HG03095 (cell line): Measurements from ENCODE around the gene POGLUT2.

ENCODE experiments used
- ATAC-seq: cut with Tn5 transposase; IDR thresholded peaks from one replicate; pipeline ENCODE4 v1.9.1; 2021; ENCODE audit warnings: moderate library complexity; ENCODE audit not compliant: unreplicated experiment

Gene POGLUT2

DNA sequence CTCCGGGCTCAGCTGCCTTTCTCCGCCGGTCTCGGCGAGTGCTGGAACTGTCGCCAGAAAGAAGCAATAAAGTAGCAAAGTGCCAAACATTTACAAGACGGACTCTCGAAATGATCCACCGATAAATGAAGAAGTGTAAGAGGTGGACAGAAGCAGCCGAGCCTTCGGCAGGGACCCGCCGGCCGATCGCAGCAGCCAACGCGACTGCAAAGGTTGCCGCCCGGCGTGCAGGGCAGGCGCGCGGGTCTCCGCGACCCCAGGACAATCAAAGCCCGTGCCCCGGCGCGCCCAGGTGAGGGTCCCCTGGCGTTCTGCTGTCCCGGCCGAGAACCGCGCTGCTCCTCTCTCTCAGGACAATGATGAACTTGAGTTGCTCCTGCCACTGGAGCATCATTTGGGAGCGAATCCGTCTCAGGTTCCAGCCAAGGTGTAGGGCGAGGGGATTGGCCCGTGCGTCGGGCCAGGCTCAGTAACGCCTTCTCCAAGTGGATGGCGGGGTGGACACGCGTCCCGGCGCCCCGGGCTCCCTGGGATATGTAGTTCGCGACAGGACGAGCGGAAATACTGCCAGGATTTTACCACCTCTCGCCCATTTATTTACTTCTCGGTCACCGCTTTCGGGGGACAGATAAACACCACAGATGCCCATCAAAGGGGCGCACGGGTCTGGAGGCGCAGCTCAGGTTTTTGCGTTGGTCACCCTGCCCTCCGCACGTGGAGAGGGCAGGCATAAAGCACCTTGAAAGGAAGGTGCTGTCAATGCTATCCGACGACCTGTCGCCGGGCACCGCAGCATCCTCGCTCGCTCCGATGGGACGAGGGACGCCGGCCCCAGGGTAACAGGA lies at the start of gene POGLUT2, which contains the start of gene BIVM:
Gene POGLUT2, minus strand, starts transcription at position 396 of the 845 bp plus-strand sequence. Its CDS starts 306 bp downstream, at position 90.
Gene BIVM, plus strand, starts transcription at position 539 of the 845 bp plus-strand sequence. CDS start 8,149 bp downstream, outside the sequence.
- ATAC-seq: peak; percentile 81

DNA sequence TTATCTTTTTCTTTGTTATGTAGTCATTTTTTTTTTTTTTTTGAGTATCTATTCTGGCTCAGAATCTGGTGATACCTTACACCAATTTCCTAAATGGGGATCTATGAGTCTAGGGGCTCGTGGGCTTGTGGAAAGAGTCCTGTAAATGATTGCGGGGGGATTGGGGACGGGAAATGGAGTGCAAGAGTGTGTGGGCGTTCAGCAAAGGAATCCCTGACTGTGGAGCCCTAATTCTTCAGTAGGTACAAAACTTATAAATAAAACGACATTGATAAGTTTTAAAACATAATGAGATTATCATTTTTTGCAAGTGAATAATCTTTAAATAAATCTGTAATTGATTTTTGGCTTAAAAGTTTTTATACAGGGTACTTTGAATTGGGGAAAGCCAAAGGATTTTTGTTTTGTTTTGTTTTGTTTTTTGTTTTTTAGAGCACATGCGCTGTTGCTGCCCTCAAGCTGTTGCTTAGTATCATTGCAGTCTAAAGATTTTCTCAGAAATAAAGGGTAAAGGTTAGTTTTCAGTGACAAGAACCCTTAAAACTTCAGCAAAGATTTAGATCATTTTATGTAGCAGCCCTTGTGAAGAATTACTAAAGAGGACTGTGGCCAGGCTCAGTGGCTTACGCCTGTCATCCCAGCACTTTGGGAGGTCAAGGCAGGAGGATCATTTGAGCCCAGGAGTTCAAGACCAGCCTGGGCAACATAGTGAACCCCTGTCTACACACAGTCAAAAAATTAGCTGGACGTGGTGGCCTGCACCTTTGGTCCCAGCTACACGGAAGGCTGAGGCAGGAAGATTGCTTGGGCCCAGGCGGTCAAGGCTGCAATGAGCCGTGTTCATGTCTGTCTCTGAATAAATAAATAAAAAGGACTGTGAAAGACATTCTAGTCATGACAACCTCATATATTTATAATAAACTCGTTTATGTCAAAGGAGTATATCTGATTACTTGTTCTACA lies 48.8 kb upstream of the POGLUT2 start:
- ATAC-seq: no peak

DNA sequence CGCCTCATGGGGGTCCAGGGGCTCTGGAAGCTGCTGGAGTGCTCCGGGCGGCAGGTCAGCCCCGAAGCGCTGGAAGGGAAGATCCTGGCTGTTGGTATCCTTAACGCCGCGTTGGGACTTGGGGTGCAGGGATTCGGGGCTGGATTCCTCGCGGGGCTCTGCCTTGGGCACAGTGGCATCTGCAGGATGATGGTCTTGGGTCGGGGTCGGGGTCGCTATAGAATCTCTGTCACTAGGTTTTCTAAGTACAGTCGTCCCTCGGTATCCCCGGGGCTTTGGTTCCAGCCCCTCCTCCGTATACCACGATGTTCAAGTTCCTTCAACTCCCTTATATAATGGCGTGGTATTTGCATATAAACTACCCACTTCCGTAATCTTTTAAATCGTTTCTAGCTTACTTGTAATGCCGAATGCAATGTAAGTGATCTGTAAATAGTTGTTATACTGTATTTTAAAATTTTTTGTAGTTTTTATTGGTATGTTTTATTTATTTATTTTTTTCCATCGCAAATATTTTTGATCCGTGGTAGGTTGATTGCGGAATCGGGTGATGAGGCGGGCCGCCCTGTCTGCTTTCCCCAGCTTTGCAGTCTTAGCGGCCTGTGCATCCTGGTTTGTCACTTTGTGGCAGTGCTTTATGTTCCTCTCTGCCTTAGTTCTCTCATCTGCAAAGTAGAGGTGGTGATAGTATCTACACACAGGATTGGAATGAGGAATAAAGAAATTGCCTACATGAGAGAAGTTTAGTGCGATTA lies 47.7 kb upstream of the POGLUT2 start:
- ATAC-seq: peak; percentile 43

DNA sequence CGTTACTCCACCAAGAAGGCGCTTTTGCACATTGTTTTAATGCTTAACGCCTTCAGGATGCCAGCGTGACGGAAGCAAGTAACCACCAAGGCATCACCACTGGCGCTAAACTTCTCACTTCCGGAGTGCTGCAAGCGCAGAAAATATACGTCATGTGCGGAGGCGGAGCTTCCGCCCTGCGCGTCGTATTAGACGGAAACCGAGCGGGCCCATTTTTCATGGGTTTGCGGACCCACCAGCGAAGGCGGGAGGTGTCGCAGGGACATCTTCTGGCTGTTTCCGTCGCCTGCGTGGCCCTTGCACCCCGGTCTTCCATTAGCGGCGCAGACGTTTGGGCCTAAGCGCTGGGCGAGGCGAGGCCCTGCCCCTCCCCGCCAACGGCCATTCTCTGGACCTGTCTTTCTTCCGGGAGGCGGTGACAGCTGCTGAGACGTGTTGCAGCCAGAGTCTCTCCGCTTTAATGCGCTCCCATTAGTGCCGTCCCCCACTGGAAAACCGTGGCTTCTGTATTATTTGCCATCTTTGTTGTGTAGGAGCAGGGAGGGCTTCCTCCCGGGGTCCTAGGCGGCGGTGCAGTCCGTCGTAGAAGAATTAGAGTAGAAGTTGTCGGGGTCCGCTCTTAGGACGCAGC lies 47.0 kb upstream of the POGLUT2 start, which contains the start of gene ERCC5:
Gene ERCC5, plus strand, starts transcription at position 403 of the 631 bp plus-strand sequence. CDS start 235 bp downstream, outside the sequence.
- ATAC-seq: peak; percentile 85

DNA sequence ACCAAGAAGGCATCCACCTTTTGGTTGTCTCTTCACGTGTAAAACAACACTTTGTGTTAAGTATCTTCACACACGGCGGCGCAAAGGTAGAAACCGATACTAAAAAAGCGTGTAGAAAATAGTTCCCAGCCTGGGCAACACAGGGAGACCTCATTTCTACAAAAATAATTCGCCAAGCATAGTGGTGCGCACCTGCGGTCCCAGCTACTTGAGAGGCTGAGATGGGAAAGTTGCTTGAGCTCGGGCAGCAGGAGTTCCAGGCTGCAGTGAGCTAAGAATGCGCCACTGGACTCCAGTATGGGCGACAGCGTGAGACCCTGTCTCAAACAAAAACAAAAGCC lies 46.5 kb upstream of the POGLUT2 start:
- peak; percentile 8 for ATAC-seq

DNA sequence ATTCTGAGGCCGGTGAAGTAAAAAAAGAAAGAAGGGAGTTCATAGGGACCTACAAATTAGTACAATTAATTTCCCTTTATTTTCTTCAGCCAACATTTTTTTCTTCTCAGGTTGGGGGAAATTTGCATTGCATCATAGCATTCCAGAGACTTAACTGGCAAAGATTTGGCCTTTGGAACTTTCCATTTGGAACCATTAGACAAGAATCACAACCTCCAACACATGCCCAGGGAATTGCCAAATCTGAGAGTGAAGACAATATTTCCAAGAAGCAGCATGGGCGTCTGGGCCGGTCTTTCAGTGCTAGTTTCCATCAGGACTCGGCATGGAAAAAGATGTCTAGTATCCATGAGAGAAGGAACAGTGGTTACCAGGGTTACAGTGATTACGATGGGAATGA lies 40.7 kb upstream of the POGLUT2 start:
- ATAC-seq: no peak

DNA sequence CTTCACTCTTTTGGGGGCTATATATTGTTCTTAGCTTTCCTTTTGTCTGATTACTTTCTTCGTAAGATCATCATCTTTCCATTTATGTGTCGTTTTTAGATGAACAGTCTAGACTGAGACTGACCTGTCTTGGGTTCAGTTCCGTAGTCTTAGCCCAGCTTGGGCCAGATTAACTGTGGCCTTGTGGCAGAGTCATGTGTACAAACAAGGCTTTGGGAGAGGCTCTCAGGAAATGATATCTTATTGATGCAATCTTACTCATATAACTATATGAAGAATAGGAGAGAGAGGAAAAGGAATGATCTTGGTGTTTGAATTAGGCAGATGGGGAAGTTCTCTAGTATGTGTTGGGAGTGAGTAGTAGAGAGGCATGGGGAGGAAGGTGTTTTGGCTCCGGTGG lies 40.2 kb upstream of the POGLUT2 start:
- no peak for ATAC-seq

DNA sequence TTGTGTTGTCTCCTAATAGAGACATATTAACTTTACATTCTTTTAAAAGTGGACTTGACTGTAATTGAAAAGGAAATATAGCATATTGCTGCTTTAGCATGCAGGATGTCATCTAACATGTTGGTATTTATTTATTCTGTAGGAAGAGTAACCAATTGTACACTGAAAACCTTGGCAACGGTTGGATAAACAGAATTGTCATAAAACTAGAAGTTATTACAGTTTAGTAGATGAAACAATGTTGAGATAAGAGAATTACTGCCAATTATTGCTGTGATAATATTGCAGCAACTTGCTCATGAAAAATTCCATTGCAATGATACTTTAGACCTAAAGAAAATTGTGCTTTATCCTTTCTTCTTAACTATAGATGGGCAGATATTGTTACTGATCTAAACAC lies 39.5 kb upstream of the POGLUT2 start:
- no peak for ATAC-seq

DNA sequence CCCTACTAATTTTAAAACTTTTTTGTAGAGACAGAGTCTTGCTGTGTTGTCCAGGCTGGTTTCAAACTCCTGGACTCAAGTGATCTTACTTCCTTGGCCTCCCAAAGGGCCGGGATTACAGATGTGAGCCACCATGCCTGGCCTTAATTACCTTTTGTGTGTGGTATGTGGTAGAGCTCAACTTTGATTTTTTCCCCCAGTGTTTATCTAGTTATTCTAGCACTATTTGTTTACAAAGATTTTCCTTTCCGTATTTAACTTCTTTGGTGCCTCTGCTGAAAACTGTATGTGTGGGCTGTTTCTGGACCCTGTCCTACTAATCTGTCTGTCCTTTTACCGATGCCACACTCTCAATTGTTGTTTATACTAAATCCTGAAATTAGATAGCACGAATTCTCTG lies 37.7 kb upstream of the POGLUT2 start:
- no peak for ATAC-seq

DNA sequence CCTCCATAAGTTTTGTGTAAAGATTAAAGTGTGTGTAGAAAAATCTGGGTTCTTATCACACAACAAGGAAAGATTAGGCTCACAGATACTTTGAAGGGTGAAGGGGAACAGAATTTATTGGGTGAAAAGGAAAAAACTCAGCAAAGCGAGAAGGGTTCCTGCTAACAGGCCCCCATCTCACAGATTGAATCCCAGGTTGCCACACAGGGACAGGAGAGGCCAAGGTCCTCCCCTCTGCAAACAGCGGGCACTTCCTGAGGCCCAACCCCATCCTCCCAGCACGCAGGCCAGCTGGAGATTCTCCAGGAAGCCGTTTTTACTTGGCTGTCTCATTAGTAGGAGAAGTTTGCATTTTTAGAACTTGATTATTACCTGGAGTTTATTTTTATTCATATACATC lies 31.9 kb upstream of the POGLUT2 start:
- ATAC-seq: no peak

DNA sequence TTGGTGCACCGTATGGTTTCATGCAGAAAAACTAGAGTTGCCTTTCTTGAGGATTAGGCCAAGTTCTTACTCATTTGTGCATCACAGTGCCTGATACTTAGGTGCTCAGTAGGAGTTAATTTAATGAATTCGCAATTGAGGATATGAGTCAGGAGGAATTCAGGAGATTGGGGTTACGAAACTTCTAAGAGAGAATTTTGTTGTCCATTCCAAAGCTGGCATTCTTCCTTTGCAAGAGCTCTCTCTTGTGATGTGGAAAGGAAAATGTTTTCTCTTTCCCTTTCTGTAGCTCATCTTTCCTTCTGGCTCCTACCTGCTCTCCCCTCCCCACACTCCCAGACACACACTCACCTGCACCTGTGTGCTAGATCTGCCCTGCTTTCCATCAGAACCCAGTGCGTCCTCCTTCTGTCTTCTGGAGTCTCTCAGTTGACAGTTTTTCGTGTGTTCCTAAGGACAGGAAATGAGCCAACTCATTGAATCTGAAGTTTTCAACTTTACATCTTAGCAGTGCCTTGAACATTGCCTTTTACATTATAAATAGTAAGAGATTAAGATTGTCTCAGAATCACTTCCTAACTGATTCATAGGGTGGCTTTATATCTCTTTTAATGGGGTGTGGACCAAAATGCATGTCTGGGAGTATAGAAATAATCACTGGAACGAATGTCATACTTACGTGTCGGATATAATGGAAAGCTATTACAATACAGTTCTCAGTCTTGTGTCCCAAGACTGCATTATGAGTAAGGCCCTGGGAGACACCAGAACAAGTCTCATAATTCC lies 27.3 kb upstream of the POGLUT2 start:
- no peak for ATAC-seq

DNA sequence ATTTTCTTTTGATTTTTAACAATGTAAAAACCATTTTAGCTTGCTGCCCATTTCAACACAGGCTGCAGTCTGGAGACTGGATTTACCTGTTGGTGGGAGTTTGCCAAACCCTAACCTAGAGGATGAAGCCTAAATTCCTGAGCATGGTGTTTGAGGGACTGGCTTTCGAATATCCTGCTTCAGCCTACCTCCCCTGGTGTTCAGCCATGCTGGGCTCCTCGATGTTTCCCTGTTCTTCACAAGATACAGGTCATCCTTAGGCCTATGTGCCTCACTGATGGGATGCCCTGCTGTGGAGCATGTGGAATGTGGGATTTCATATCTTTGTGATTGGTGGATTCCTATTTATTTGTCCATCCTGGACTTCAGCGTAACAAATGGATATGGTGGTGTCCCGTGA lies 26.6 kb upstream of the POGLUT2 start:
- ATAC-seq: no peak

DNA sequence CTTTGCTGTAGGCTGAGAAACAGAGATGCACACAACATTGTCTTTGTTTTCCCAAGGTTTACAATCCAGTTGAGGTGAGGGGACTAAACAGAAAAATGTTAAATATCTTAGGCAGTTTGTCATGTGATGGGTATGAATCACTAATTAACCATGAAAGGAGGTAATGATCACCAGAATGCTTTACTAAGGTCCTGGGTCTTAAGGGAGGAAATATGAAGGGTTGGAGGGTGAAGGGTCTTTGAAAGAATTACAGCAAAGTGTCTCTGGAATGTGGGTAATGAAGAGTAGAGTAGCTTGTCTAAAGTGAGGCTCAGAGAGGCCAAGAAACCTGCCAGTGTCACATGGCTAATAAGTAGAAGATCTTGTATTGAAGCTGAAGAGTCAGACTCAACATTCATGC lies 19.1 kb upstream of the POGLUT2 start:
- ATAC-seq: no peak

DNA sequence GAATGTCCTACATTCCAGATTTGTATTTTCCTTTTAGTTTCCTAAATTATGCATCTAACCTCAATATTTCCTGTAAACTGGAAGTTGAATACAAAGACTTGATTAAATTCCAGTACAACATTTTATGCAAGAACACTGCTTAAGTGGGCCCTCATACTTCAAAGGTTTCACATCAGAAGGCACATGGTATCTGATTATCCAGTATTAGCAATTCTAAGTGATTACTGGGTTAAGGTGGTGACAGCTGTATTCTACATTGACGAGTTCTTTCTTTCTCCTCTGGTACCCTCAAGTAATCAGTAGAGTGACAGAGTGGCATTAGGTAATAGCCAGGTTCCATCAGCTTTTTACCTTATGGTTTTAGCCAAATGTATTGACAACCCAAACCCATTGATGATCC lies 18.5 kb upstream of the POGLUT2 start:
- no peak for ATAC-seq

DNA sequence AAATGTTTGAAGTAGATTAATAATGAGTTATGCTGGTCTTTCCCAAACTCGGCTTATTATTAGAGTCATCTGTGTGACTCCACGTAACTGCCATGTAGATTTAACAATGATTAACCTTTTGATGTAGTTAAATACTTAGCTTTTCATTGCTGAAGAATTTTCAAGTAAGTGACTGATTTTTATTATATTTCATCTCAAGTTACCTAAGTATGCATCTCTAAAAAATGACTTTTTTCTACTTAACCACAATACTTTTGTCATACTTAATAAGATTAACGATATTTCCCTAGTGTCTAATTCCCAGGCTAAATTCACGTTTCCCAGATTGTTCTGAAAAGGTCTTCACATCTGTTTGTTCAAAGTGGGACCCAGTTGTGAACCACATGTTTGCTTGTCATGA lies 17.9 kb upstream of the POGLUT2 start:
- ATAC-seq: no peak

DNA sequence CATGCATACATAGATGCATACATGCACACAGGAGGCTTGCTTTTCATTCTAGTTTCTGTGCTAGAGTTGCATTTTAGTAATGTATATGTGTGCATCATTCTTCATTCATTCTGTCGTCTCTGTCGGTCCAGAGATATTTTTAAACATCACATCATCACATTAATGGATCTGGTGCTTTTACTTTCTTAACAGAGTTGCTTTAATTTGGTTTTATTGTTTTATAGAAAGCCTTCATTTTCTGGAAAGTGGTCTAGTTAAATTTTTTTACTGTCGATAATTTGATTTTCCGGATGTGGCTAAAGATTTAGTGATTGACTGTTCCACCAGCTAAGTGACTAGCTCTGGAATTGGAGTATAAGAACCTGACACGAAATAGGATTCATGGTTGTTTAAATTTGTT lies 17.0 kb upstream of the POGLUT2 start:
- ATAC-seq: no peak

DNA sequence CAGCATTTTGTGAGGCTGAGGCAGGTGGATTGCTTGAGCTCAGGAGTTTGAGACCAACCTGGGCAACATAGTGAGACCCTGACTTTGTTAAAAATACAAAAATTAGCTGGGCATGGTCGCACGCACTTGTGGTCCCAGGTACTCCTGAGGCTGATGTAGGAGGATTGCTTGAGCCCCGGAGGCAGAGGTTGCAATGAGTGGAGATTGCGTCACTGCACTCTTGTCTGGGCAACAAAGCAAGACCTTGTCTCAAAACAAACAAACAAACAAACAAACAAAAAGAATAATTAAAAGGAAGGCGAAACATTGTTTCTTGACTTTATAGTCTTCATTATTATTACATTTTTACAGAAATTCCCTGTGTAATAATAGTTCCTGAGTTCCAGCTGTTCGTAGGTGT lies 16.0 kb upstream of the POGLUT2 start:
- no peak for ATAC-seq

DNA sequence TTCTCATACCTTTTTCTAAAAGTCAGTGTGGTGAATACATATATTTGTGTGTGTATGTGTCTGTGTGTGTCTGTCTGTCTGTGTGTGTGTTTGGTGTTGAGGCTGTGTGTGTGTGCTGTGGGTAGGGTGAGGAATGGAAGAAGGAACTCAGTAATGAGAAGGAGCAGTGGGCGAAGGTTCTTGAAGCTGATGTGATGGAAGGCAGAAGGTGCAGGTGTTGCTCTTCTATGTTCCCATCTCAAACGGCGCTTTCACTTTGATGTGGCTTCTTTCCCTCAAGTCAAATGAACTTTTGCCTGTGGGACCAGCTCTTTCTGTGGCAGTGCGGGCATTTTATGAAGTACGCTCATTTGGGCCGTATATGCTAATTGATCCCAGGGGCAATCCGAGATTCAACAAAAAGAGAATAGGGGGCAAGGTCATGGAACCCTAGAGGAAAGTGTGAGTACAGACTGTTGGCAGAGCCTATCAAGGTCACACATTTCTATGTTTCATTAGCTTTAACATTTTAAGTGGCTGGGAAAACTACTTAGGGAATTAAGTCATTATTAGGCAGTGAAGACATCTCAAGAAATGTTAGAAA lies 15.3 kb upstream of the POGLUT2 start:
- no peak for ATAC-seq

DNA sequence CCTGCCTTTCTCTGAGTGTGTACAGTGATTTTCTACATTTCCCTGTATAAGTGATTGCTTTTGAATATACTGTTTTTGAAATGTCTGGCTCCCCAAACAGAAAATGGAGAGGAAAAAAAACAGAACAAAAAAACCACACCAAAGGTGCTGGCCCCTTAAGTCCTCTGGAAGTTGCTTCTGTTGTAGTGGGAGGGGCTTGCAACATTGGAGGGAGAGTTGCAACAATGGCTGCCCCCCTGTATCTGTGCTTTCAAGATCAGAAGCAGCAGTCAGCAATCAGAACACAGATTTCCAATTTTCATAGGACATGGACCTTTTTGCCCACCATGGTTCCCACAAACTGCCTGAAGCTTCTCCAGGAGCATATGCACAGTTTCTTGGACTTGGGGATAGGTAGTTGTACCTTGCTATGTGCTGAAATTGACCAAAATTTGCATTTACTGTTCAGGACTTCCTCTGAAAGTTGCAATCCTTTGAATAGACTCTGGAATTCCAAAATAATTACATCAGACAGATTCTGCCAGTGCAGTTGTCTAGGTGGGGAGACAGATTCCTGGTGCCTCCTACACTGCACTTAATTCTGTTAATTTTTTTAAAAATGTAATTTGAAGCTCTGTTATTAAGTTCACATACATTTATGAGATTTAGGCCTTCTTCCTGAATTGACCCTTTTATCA lies 14.0 kb upstream of the POGLUT2 start:
- ATAC-seq: no peak
